IMR-90 (cell line): Measurements from ENCODE around the gene FGFBP2. TPM values are rescaled to one million over a fixed set of nuclear protein-coding genes. Genes with fewer than 3 reads are reported as not detected.

ENCODE experiments used
- ATAC-seq: fragments of 200-7000 bp; cut with Tn5 transposase; 2 replicates; pipeline ENCODE4 v1.9.1; 2020; ENCODE audit warnings: low read depth, mild to moderate bottlenecking, moderate library complexity
- BruUV-seq: library from RNA; stranded (reverse); fragments of 400-500 nt; replicated peaks from 2 replicates; lab custom pipeline; 2021; lab: Mats Ljungman, UMichigan
- CTCF ChIA-PET: fragments of 300-600 bp; formaldehyde crosslinking; extraction: SDS; loops from one replicate; lab custom pipeline; 2021; ENCODE audit warnings: antibody characterized with exemption; lab: Yijun Ruan, JAX
- POLR2A ChIA-PET: fragments of 300-600 bp; sonication (Branson Sonifier 250); formaldehyde crosslinking; loops from one replicate; lab custom pipeline; 2022; ENCODE audit warnings: antibody characterized with exemption; ENCODE audit not compliant: unreplicated experiment; lab: Charles Lee
- DNase-seq: peaks from one replicate; pipeline ENCODE4 v3.0.0; 2013
- H2AFZ ChIP-seq: replicated peaks from 2 replicates; pipeline ENCODE3; 2013; ENCODE audit warnings: low read length, mild to moderate bottlenecking; ENCODE audit not compliant: poor library complexity
- H2AK5ac ChIP-seq: 2 replicates; pipeline ENCODE4 v1.6.1; 2013; ENCODE audit warnings: low read depth, low read length, inconsistent platforms
- H2AK9ac ChIP-seq: replicated peaks from 2 replicates; pipeline ENCODE3; 2013; ENCODE audit warnings: mild to moderate bottlenecking, low read depth, low read length, moderate library complexity; ENCODE audit not compliant: poor library complexity
- H2BK120ac ChIP-seq: 2 replicates; pipeline ENCODE4 v1.6.1; 2013; ENCODE audit warnings: low read depth, low read length, inconsistent platforms
- H2BK15ac ChIP-seq: 3 replicates; pipeline ENCODE4 v1.6.1; 2013; ENCODE audit warnings: low read depth, low read length, inconsistent platforms
- H2BK20ac ChIP-seq: 2 replicates; pipeline ENCODE4 v1.6.1; 2013; ENCODE audit warnings: low read depth, mild to moderate bottlenecking, inconsistent platforms, low read length, moderate library complexity
- H2BK5ac ChIP-seq: 2 replicates; pipeline ENCODE4 v1.6.1; 2013; ENCODE audit warnings: mild to moderate bottlenecking, low read depth, low read length, inconsistent platforms; ENCODE audit not compliant: poor library complexity, severe bottlenecking
- H3K14ac ChIP-seq: replicated peaks from 2 replicates; pipeline ENCODE4 v1.6.1; 2013; ENCODE audit warnings: low read depth, low read length, inconsistent platforms
- H3K18ac ChIP-seq: 2 replicates; pipeline ENCODE4 v1.6.1; 2013; ENCODE audit warnings: low read depth, low read length, control low read depth
- H3K23ac ChIP-seq: 2 replicates; pipeline ENCODE4 v1.6.1; 2013; ENCODE audit warnings: low read depth, low read length, inconsistent platforms
- H3K27ac ChIP-seq: 2 replicates; pipeline ENCODE4 v1.5.1; 2013; ENCODE audit warnings: mild to moderate bottlenecking, control low read depth, low read length; ENCODE audit not compliant: insufficient read depth
- H3K27me3 ChIP-seq: 2 replicates; pipeline ENCODE4 v1.6.1; 2013; ENCODE audit warnings: low read length; ENCODE audit not compliant: control insufficient read depth, insufficient read depth
- H3K36me3 ChIP-seq: 2 replicates; pipeline ENCODE4 v1.6.1; 2013; ENCODE audit warnings: low read length, mixed read lengths; ENCODE audit not compliant: control insufficient read depth, insufficient read depth
- H3K4ac ChIP-seq: 2 replicates; pipeline ENCODE4 v1.6.1; 2013; ENCODE audit warnings: low read depth, low read length, inconsistent platforms
- H3K4me1 ChIP-seq: 2 replicates; pipeline ENCODE4 v1.6.1; 2013; ENCODE audit warnings: low read length, mixed read lengths; ENCODE audit not compliant: control insufficient read depth, insufficient read depth
- H3K4me2 ChIP-seq: 2 replicates; pipeline ENCODE4 v1.6.1; 2013; ENCODE audit warnings: low read depth, mild to moderate bottlenecking, control low read depth, low read length, moderate library complexity
- H3K4me3 ChIP-seq: 2 replicates; pipeline ENCODE4 v1.5.1; 2013; ENCODE audit warnings: low read depth, mild to moderate bottlenecking, control low read depth, low read length, moderate library complexity; ENCODE audit not compliant: insufficient read depth
- H3K56ac ChIP-seq: 2 replicates; pipeline ENCODE4 v1.6.1; 2013; ENCODE audit warnings: low read length, inconsistent platforms; ENCODE audit not compliant: insufficient read depth; ENCODE audit errors: extremely low read depth
- H3K79me1 ChIP-seq, 2 experiments: 2 replicates each; pipeline ENCODE4 v1.6.1; 2013; ENCODE audit warnings: low read length in 2 of 2, inconsistent platforms in 1 of 2, low read depth in 1 of 2
- H3K9ac ChIP-seq: 2 replicates; pipeline ENCODE4 v1.6.1; 2013; ENCODE audit warnings: low read depth, low read length, control low read depth
- H3K9me1 ChIP-seq: 2 replicates; pipeline ENCODE4 v1.6.1; 2013; ENCODE audit warnings: low read length, inconsistent platforms; ENCODE audit not compliant: insufficient read depth
- H3K9me3 ChIP-seq: 2 replicates; pipeline ENCODE4 v1.6.1; 2013; ENCODE audit warnings: low read length; ENCODE audit not compliant: control insufficient read depth, insufficient read depth
- H4K20me1 ChIP-seq: 2 replicates; pipeline ENCODE4 v1.6.1; 2013; ENCODE audit warnings: low read length, inconsistent platforms; ENCODE audit not compliant: insufficient read depth
- H4K5ac ChIP-seq: 2 replicates; pipeline ENCODE4 v1.6.1; 2013; ENCODE audit warnings: mild to moderate bottlenecking, low read depth, low read length, control low read depth
- H4K8ac ChIP-seq, 2 experiments: 2 replicates each; pipeline ENCODE4 v1.6.1; 2013; ENCODE audit warnings: low read depth in 2 of 2, low read length in 2 of 2, control low read depth in 1 of 2, inconsistent platforms in 1 of 2
- H4K91ac ChIP-seq: 2 replicates; pipeline ENCODE4 v1.6.1; 2013; ENCODE audit warnings: low read depth, low read length, inconsistent platforms; ENCODE audit not compliant: insufficient read depth
- BHLHE40 ChIP-seq: fragments of 150-350 bp; IDR thresholded peaks from 2 replicates; pipeline ENCODE4 v1.6.1; 2016; ENCODE audit warnings: mild to moderate bottlenecking, low read depth, low read length
- RAD21 ChIP-seq: IDR thresholded peaks from 2 replicates; pipeline ENCODE4 v1.6.1; 2012; ENCODE audit warnings: low read length, improper control_type of control experiment
- WGBS, 2 experiments: methylation state at CpG; one replicate each; pipeline versions ENCODE4 v1.1.5 to v1.1.7; 2013; ENCODE audit warnings: missing lambda C conversion rate in 2 of 2; ENCODE audit not compliant: insufficient read length in 1 of 2; ENCODE audit errors: extremely low coverage in 2 of 2; 5-methylcytosine and 5-hydroxymethylcytosine counted together
- dilution Hi-C: fragments of 300-500 bp; cut with HindIII; formaldehyde crosslinking; loops from one replicate; pipeline ENCODE4 v1.14.3; 2018; ENCODE audit warnings: low sequenced_read_pairs; ENCODE audit not compliant: unreplicated experiment
- in situ Hi-C: fragments of 300-500 bp; cut with MboI; formaldehyde crosslinking; loops from 3 replicates; pipeline ENCODE4 v1.14.3; 2019; ENCODE audit warnings: low sequenced_read_pairs, inconsistent platforms, mixed read lengths
- intact Hi-C: fragments of 100-400 bp; cut with micrococcal nuclease; formaldehyde crosslinking; loops from 2 replicates; pipeline ENCODE4 v1.10.0; 2022
- polyA plus RNA-seq, 3 experiments: library from polyadenylated mRNA; depleted of rRNA; stranded (reverse); fragments of >200 nt; gene quantifications; 2 replicates each; pipeline ENCODE4 v1.2.3, GENCODE V29; 2012; ENCODE audit warnings: low replicate concordance in 1 of 3
- total RNA-seq: library from RNA; depleted of rRNA; stranded (reverse); fragments of >200 nt; gene quantifications from 2 replicates; pipeline ENCODE4 v1.2.3, GENCODE V29; 2012
- TF ChIP-seq, protein P1 (sequence below): fragments of 150-350 bp; IDR thresholded peaks from 2 replicates; pipeline ENCODE4 v1.6.1; 2017; ENCODE audit warnings: mild to moderate bottlenecking, antibody characterized with exemption, low read length, low read depth

The FGFBP2 gene
- total and polyA plus RNA-seq, 2 of the 4 experiments (the other 2 are of a cell fraction) = not detected

DNA sequence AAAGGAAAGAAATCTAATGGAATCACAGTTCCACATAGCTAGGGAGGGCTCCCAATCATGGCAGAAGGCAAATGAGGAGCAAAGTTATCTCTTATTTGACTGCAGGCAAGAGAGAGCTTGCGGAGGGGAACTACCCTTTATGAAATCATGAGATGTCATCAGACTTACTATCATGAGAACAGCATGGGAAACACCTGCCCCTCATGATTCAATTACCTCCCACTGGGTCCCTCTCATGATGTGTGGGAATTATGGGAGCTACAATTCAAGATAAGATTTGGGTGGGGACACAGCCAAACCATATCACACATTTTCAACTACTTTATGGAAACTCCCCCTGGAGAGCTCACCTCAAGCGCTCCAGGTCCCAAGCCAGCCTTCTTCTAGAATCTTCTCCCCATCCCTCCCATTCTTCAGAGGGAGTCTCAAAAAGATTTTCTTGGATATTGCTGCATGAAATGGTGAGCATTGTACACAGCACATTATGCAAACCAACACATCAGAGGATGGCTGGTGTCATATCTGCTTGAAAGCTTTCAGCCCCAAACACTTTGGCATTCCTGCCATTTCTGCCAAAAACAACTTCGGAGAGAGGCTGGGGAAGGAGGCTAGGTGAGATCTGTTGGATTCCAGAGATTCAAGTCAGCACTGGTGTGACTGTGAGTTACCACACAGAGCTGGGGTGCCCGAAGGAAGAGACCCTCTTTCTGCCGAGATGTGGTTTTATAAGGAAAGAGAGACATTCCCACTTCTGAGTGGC lies 31.3 kb downstream of the FGFBP2 start:
- POLR2A ChIA-PET = interaction anchor here (1.3 kb wide), 1 partner anchor 10 kb away, joined by 4 read pairs; no protein-coding TSS in a partner anchor
- no peaks in the 10 kb centered on the region for H3K36me3 ChIP-seq
- H3K9me1 ChIP-seq = no peaks in the 10 kb centered on the region; the same call in 1 of the 2 replicates
- intact Hi-C loops (no loop called here), in situ Hi-C loops (no loop called here), dilution Hi-C loops (no loop called here)
- no peak overlapping the region for H2BK5ac ChIP-seq
- H2BK15ac ChIP-seq = no peak overlapping the region
- H3K4me1 ChIP-seq = no peaks in the 10 kb centered on the region
- H2AK5ac ChIP-seq = no peak overlapping the region
- H3K27ac ChIP-seq = no peak overlapping the region
- H3K79me1 ChIP-seq = no peaks in the 10 kb centered on the region
- H3K4me2 ChIP-seq = no peak overlapping the region
- DNase-seq = no peak
- no peak overlapping the region for H3K9ac ChIP-seq
- H3K18ac ChIP-seq = no peak overlapping the region
- no peaks in the 10 kb centered on the region for H3K9me3 ChIP-seq
- H3K27me3 ChIP-seq = peaks cover 33% of the 10 kb centered on the region
- H2BK20ac ChIP-seq = no peak overlapping the region
- H2AK9ac ChIP-seq = no peak overlapping the region
- no peak overlapping the region for H3K14ac ChIP-seq
- H3K23ac ChIP-seq = no peak overlapping the region
- no peak for TF ChIP-seq BHLHE40
- TF ChIP-seq RAD21 = no peak
- TF ChIP-seq, protein P1, sequence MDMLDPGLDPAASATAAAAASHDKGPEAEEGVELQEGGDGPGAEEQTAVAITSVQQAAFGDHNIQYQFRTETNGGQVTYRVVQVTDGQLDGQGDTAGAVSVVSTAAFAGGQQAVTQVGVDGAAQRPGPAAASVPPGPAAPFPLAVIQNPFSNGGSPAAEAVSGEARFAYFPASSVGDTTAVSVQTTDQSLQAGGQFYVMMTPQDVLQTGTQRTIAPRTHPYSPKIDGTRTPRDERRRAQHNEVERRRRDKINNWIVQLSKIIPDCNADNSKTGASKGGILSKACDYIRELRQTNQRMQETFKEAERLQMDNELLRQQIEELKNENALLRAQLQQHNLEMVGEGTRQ = no peak
- CTCF ChIA-PET = no interaction called here
- H4K91ac ChIP-seq = no peak overlapping the region
- no peak overlapping the region for H3K4ac ChIP-seq
- H2AFZ ChIP-seq = no peak overlapping the region
- no CpG with 5 or more reads among the region's 5 CpGs for WGBS, 2 experiments
- H3K4me3 ChIP-seq = no peak overlapping the region
- H2BK120ac ChIP-seq = no peak overlapping the region
- no peak overlapping the region for H4K8ac ChIP-seq
- no peaks in the 10 kb centered on the region for H4K20me1 ChIP-seq
- no peak overlapping the region for H3K56ac ChIP-seq
- no peak for ATAC-seq
- H4K5ac ChIP-seq = no peak overlapping the region
- BruUV-seq = no TSS peak
